Cardiac fibroblast (primary cell): Measurements from ENCODE around the gene LIPF.
A peak's percentile ranks its signal among the peaks of the same experiment; 100 is the strongest.
"Not testable (repeated sequence)": the region's sequence is repeated elsewhere in the genome, so short reads cannot be mapped to it uniquely, and the experiment has no call there.

Source experiments
- DNase-seq, 2 donors: peaks; one replicate each; pipeline versions ENCODE4 v3.0.0 to v3.0.0-alpha.2; 2010; ENCODE audit warnings: low read depth in 2 of 2
- H3K4me3 ChIP-seq, 2 donors: replicated peaks in 1 of 2; 1 replicate in 1 of 2; 2 replicates in 1 of 2; pipeline ENCODE4 v1.5.1; 2011; ENCODE audit warnings: low read depth in 2 of 2, low read length in 2 of 2, mild to moderate bottlenecking in 2 of 2, moderate library complexity in 1 of 2
- TF ChIP-seq, protein P1 (sequence below): IDR thresholded peaks from one replicate; pipeline ENCODE4 v1.5.1; 2011; ENCODE audit warnings: low read depth, mild to moderate bottlenecking, low read length, inconsistent platforms

Gene LIPF

DNA sequence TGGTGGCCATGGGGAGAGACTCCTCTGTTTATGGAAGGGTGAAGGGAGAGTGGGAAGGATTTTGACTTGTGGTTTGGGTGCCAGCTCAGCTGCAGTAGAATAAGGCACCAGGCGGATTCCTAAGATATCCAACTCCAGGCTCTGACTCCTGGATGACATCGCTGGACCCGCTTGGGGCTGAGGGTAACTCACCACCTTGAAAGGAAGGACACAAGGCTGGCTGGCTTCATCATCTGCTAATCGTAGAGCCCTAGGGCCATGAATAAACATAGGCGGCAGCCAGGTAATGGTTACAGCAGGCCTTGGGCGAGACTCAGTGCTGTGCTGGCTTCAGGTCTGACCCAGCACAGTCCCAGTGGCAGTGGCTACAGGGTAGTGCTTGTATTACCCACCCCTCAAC lies 25.1 kb downstream of the LIPF start:
- no peak overlapping the region for H3K4me3 ChIP-seq
- TF ChIP-seq, protein P1, sequence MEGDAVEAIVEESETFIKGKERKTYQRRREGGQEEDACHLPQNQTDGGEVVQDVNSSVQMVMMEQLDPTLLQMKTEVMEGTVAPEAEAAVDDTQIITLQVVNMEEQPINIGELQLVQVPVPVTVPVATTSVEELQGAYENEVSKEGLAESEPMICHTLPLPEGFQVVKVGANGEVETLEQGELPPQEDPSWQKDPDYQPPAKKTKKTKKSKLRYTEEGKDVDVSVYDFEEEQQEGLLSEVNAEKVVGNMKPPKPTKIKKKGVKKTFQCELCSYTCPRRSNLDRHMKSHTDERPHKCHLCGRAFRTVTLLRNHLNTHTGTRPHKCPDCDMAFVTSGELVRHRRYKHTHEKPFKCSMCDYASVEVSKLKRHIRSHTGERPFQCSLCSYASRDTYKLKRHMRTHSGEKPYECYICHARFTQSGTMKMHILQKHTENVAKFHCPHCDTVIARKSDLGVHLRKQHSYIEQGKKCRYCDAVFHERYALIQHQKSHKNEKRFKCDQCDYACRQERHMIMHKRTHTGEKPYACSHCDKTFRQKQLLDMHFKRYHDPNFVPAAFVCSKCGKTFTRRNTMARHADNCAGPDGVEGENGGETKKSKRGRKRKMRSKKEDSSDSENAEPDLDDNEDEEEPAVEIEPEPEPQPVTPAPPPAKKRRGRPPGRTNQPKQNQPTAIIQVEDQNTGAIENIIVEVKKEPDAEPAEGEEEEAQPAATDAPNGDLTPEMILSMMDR, result no peak
- no peak for DNase-seq

DNA sequence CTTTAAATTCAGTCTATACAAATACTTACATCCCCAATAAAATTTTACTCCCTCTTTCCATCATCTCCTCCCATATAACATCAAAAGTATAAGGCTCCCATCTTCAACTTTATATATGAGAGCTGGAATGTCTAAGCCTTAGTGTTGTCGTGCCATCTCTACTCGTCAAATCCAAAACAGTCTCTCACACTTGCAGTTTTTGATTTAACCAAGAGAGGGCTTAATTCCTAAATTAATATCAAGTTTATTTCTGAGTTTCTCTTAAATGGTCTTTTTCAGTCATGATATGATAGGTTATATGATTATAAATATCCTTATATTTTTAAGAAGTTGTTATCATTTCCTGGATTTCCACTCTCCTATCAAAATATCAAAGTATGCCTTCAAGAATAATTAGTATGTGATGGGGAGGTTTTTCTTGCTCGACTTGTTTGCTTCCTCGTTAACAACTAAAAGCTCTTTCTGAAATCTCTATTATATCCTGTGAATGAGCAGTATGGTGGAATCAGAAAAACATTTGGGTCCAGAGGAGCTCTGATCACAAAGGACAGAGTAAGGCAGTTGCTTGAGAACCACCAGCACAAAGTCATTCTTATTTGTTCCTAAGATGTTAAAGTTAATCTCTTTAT lies 29.3 kb downstream of the LIPF start:
- TF ChIP-seq, protein P1, result peak; percentile 33
- peak; percentile 40 to 50 for DNase-seq
- no peak overlapping the region for H3K4me3 ChIP-seq

DNA sequence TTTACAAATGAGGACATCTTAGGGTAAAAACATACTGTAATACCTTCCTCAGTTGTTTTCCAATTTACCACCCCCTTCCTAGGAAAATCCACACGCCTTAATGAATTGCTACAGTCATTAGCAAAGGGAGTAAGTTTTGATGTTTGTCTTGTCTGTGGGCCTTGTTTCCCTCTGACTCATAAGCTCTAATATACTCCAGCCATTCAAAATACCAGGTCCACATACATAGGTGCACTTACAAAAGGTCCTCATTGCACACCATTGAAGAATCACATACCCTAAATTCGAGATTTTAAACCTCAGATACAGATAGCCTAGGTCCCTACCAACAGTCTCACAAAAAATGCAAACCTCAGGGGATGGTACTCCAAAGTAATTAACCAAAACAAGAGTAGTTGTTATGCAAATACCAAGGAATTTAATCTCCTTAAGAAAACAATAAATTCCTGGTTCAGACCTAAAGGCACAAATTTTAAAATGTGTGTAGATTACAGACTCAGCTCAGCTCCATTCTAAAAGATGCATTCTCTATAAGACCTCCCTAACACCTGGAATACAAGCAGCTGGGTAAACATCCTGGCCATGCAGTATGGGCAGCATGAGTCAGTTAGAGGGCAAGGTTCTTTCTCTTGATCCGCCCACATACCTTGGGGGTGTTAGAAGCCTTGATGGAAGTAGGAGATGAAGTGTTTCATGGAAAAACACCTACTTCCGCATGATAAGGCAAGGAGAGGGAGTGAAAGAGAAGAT lies 38.8 kb downstream of the LIPF start:
- TF ChIP-seq, protein P1, result no peak
- H3K4me3 ChIP-seq, result no peak overlapping the region
- peak in 1 of 2 donors; percentile 48 for DNase-seq

DNA sequence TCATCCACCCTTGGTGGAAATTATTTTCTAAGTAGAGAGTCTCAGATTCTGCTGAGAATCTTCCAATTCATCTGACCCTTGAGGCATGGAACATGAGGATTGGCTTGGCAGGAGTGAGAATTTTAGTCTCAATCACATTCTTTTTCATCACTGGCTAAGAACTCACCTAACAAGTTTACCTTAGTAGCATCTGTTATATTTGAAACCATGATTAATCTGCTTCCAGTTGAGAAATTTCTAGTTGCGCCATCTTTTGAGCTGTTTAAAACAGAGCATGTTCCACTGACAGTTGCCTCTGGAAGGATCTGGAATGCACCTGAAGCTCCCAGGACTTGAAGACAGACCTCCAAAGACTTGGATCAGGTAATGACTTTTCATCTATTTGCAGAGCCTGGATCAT lies 41.7 kb downstream of the LIPF start, which contains the start of gene LIPK:
TSS of gene LIPK (plus strand) at position 292 of the 400 bp plus-strand sequence. CDS start 18,295 bp downstream, outside the sequence.
- TF ChIP-seq, protein P1, result no peak
- DNase-seq, result peak in 1 of 2 donors; percentile 4
- no peak within 1 kb of the TSS for H3K4me3 ChIP-seq

DNA sequence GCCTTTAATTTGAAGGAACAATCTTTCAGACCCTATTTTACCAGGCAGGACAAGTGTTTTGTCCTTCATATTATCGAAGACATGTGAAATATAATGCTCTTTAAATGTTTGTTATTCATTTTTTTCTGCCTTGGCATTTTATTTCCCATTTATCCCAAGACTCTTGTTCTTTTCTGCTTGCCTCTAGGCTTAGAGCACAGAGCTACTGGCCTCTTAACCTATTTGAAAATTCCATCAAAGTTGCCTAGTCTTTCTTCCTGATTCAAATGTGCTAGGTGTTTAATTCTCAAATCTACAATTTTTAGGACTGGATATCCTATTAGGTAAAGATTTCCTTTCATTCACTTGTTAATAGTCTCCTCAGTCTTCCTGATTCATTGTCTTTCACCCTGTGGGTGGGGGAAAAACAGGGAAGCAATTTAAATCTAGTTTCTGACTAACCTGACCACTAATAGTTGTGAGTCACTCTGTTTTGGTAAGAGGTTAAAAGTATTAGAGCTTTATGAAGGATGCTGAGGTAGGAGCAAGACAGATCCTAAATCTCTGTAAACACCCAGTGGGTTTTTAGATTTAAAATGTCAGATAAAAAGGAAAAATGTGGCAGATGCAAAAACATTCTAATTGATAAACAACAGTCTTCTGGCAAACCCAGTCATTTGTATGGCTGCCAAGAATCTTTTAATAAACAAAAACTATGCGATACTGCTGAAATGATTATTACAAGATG lies 43.4 kb downstream of the LIPF start:
- peak; percentile 36 to 77 for DNase-seq
- TF ChIP-seq, protein P1, result no peak
- H3K4me3 ChIP-seq, result no peak overlapping the region

DNA sequence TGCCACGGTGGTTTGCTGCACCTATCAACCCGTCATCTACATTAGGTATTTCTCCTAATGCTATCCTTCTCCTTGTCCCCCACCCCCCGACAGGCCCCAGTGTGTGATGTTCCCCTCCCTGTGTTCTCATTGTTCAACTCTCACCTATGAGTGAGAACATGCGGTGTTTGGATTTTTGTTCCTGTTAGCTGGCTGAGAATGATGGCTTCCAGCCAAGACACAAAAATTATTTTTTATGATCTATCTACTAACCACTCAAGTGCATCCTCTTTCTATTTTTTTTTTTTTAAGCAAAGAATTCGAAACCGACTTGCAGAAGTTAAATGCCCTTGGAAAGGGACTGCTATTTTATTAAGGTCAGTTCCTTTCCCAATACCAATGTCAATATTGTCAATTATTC lies 45.1 kb downstream of the LIPF start:
- H3K4me3 ChIP-seq, DNase-seq: not testable (repeated sequence)

DNA sequence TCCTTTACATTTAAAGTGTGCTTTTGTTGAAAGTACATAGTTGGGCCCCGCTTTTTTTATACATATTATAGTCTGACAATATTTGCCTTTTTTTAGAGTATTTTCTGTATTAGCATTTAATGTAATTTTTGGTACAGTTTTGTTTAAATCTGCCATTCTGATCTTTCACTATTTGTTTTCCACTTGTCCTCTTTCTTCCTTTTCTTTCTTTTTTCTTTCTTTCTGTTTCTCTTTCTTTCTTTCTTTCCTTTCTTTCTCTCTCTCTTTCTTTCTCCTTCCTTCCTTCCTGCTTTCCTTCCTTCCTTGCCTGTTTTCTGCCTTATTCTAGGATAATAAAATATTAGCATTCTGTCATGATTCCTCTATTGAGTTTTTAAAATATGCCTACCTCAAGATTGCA lies 51.3 kb downstream of the LIPF start:
- DNase-seq, result no peak
- no peak overlapping the region for H3K4me3 ChIP-seq
- TF ChIP-seq, protein P1, result no peak
